NCI-H1930 (cell line): ENCODE results near the gene AGPAT3.

Experiments used
- DNase-seq, 2 experiments: peaks; one replicate each; lab custom pipeline; 2025; lab: John Stamatoyannopoulos, UW

AGPAT3 gene

DNA sequence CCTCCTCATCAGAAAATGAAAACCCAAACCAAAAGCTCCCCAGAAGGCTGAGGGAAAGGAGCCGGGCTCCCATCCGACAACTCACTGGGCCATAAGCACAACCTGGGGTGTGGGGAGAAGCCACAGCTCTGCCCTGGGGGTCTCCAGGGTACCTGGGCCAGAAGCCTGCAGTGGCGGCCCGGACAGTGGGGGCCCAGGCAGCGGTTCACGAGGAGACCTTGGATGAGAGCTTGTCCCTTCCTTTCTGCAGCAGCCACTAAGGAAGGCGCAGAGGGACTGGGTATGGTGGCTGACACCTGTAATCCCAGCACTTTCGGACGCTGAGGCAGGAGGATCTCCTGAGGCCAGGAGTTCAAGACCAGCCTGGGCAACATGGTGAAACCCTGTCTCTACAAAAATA, 129.6 kb downstream of the AGPAT3 start:
- no peak for DNase-seq

DNA sequence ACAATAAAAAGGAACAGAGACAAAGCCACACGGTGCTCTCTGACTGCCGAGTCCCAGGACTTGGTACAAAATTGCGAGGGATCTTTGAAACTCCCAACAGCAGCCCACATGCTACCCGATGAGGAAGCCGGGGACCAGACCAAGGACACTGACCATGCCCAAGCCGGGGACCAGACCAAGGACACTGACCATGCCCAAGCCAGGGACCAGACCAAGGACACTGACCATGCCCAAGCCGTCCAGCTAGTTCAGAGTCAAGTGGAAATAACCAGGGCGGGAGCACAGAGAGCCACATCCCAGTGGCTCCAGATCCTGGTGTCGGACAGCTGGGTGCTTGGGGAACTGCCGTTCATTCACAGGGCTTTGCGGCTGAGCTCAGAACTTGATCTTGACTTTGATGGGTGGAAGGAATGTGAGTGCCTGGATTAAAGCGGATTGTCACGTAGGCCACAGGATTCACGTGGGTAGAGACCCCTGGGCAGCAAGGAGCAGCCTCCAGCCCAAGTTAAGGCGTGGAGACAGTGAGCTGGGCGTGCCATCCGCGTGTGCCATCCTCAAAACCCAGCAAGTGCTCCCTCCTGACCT, 130.6 kb downstream of the AGPAT3 start:
- no peak for DNase-seq

DNA sequence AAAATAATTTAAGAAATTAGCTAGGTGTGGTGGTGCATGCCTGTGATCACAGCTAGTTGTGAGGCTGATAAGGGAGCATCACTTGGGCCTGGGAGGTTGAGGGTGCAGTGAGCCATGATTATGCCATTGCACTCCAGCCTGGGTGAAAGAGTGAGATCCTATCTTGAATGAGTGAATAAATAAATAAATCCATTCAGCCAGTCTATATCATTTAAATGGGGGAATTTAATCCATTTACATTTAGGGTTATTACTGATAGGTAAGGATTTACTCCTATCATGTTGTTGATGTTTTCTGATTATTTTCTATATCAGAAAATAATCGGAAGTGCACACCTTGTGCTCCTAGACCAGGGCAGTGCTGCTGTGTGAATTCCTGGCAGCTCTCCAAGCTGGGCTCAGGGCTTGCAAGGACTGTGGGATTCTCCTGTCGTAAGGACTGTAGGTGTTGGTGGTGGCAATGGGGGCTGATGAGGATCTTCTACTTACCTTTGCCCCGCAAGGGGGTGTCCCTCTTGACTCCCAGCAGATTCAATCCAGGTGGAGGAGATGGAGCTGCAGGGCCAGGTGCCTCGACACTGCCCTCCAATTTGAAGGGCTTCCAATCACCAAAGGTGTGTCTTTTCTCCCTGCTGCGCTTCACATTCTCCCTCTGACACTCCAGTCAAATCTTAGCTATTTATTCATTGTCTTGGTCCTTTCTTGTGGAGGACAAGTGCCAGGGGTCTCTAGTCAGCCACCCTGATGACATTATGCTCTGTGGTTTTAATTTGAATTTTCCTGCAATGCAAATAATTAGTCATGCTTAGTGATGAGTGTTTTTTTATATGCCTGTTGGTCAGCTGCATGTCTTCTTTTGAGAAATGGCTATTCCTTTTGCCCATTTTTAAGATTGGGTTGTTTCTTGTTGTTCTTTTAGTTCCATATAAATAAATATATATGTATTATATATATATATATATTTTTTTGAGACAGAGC, 133.0 kb downstream of the AGPAT3 start:
- no peak for DNase-seq

DNA sequence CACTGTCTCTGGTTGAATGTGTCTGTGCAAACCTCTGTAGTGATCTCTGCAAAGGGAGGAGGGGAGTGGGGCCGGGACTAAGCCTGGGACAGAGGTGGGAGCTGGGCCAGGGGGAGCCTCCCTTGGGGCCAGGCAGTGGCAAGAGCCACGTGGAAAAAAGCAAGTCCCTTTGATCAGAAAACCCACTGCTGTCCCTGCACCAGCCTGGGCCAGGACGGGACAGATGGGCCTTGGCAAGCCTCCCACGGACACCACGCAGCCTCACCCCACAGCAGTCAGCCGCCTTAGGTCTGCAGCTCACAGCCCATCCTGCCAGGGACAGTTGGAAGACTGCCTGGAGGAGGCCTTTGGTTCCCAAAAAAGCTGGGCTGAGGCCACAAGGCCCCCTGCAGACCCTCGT, 135.3 kb downstream of the AGPAT3 start:
- DNase-seq: no peak

DNA sequence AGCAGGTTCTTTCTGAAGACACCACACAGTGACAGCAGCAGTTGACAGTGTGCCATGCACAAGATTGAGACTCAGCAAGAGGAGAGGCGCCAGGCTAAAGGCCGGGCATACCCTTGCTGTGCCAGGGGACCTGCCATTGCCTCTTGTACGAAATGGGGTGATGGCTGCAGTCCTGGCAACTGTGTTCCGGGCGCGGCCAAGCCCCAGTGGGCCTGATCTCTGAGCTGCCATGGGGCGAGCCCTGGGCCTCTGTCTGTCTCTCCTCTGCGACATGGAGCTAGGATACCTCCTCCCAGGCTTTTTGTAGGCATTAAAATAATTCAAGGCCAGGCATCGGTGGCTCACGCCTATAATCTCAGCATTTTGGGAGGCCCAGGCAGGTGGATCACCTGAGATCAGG, 137.5 kb downstream of the AGPAT3 start:
- no peak for DNase-seq

DNA sequence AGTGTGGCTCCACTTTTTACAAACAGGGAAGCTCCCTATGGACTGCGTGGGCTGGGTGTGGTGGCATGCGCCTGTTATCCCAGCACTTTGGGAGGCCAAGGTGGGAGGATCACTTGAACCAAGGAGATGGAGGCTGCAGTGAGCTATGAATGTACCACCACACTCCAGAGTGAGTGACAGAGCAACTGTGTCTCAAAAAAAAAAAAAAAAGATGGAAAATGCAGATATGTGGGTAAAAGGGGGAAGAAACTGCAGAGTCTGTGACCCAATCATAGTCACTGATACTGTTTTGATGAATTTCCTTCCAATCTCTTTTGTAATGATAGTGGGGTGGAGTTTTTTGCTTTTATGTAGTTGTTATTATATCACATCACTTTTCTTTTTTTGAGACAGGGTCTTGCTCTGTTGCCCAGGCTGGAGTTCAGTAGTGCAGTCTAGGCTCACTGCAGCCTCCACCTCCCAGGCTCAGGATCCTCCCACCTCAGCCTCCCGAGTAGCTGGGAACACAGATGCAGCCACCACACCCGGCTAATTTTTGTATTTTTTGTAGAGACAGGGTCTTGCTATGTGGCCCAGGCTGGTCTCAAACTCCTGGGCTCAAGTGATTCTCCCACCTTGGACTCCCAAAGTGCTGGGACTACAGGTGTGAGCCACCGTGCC, 138.4 kb downstream of the AGPAT3 start:
- DNase-seq: no peak

DNA sequence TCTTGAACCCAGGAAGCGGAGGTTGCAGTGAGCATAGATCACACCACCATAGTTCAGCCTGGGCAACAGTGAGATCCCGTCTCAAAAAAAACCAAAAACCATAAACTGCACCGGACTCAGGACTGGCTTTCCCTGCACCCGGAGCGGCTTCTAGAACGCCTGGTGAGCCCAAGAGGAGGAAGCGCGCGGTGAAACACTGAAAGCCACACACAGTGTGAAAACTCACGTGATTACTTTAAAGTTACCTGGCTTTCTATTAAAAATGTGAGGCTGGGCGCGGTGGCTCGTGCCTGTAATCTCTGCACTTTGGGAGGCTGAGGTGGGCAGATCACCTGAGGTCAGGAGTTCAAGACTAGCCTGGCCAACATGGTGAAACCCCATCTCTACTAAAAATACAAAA, 140.0 kb downstream of the AGPAT3 start:
- DNase-seq: no peak

DNA sequence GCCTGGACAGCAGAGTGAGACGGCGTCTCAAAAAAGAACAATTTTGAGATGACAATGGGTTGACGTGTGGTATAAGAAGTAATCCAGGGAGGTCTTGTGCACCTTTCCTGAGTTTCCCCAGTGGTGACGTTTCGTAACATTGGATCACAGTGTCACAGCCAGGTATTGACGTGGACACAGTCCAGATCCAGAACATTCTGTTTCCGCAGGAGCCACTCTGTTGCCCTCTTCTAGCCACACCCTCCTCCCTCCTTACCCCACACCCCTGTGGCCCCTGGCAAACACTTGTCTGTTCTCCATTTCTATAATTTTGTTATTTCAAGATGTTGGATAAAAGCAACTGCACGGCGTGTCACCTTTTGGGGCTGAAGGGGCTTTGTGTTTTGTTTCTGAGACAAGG, 140.6 kb downstream of the AGPAT3 start:
- no peak for DNase-seq

DNA sequence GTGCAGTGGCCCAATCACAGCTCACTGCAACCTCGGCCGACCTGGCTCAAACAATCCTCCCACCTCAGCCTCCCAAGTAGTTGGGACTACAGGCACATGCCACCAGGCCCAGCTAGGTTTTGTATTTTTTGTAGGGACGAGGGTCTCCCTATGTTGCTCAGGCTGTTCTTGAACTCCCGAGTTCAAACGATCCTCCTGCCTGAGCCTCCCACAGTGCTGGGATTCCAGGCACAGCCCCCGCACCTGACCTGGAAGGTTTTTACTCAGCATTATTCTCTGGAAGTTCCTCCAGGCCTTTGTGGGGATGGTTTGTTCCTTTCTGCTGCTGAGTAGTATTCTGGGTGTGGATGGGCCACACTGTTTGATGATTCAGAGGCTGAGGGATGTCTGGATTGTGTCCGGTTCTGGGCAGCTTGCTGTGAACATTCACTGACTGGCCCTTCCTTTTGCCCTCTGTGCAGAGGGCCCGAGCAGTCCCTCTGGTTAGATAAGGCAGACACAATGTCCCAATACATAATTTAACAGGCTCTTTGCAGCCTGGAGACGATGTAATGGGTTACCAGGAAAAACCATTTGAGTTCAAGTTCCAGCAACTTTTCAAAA, 141.1 kb downstream of the AGPAT3 start:
- no peak for DNase-seq

DNA sequence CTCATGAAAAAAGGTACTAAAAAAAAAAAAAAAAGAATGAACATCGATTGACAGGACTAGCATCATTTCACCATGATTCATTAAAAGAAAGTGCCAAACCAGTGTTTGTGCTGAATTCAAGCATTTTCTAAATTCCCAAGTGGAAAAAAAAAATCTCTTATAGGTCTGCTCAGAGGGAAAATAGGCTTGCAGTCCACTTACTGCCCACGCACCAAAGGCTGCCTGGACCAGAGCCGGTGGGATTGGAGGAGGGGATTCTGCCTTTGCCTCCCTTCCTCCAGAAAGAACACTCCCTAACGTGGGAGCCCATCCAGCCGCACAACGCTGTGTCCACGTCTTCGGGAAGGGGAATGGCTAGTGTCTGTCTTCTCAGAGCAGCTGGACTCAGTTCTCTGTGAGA, 141.6 kb downstream of the AGPAT3 start:
- no peak for DNase-seq

DNA sequence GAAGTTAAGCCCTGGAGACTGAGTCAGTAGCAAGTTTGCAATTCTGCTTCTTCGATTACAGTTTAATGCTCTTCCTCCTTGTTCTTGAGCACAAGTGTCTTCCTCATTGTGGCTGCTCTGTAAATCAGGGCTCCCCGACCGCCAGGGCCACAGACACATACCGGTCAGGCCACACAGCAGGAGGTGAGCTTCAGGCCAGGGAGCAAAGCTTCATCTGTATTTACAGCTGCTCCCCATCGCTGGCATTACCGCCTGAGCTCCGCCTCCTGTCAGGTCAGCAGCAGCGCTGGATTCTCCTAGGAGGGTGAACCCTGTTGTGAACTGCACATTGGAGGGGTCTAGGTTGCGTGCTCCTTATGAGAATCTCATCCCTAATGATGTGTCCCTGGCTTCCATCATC, 145.4 kb downstream of the AGPAT3 start:
- DNase-seq: no peak

DNA sequence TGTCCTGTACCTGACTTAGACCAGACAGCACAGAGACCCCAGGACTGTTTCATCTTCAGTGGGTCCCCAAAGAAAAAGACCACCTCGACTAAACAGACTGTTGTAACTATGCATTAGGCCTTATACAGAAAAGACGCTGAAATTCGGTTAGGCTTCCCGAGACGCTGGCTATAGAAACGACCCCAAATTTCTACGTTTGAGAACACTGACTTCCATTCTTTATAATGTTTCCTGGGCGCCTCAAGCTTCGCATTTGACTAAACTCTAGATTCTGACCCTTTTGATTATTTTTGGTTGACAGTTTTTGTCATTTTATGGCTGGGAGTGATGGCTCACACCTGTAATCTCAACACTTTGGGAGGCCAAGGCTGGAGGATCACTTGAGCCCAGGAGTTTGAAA, 146.1 kb downstream of the AGPAT3 start:
- DNase-seq: no peak

DNA sequence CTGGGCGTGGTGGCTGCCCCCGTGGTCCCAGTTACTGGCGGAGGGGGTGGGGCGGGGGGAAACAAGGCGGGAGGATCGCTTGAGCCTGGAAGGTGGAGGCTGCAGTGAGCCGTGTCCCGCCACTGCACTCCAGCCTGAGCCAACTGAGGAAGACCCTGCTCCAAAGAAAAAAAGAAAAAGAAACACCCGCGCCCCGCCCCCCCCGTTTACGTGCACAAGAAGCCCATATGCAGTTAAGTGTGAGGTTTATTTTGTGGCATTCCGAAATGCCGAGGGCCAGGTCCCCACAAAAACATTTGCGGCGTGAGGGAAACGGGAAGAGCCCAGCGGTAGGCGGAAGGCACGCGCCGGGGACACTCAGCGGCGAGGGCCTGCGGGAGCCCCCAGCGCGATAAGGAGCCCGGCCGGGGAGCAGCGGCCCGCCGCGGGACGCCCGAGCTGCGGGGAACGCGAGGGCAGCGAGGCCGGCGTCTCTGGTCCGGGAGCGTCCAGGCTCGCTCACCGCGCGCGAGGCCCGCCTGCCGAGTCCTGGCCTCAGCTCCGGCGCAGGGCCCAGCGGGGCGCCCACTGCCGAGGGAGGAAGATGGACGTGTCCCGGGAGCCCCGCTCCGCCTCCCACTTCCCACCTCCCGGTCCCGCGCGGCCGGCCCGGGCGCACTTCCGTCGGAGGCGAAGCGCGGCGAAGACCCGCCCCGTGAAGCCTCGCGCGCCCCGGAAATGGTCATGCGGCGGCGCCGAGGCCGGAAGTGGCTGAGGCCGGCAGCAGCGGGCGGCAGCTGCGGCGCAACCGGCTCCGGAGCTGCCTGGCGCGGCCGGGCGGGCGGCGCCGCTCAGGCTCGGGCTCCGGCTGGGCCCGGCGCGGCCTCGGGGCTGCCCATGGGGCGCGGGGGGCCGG, 146.8 kb downstream of the AGPAT3 start, which contains the start of gene TRAPPC10:
Gene TRAPPC10 (plus strand): TSS at position 731 of the 895 bp plus-strand sequence. CDS start 185 bp downstream, outside the sequence.
- peak; percentile 65 to 84 for DNase-seq

DNA sequence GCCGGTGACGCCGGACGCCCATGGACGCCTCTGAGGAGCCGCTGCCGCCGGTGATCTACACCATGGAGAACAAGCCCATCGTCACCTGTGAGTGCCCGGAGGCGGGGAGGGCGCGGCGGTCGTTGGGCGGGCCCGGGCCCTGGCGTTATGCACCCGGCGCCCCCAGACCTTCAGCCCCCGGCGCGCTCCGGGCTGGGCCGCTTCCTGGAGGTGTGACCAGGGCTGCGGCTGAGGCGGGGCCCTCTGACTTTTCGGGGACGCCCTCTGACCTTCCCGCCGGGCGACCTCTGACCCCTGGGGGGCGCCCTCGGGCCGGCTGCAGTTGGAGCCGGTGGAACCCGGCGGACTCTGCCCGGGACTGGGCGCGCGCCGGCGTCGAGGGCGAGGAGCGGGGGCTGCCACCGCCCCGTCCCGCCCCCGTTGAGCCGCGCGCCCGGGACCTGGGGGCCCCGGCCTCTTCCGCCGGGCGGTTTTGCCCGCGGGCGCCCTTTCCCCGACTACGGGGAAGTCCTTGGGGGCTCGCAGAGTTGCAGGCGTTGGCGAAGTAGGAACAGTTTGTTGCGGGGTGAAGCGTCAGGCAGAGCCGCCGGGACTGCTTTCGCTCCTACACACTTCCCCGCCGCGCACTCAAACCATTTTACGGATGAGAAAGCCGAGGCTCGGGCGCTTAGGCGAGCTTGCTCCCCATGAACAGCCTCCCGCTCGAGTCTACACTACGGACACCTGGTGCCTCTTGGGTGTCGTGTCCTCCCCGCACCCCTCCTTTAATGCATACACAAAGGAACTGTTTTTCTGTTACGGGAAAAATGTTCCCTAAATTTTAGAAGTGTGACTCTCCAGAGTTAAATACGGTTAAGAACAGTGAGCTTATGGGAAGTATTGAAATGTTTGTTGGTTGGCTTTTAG, 147.7 kb downstream of the AGPAT3 start:
- peak in 1 of 2 experiments; percentile 43 for DNase-seq

DNA sequence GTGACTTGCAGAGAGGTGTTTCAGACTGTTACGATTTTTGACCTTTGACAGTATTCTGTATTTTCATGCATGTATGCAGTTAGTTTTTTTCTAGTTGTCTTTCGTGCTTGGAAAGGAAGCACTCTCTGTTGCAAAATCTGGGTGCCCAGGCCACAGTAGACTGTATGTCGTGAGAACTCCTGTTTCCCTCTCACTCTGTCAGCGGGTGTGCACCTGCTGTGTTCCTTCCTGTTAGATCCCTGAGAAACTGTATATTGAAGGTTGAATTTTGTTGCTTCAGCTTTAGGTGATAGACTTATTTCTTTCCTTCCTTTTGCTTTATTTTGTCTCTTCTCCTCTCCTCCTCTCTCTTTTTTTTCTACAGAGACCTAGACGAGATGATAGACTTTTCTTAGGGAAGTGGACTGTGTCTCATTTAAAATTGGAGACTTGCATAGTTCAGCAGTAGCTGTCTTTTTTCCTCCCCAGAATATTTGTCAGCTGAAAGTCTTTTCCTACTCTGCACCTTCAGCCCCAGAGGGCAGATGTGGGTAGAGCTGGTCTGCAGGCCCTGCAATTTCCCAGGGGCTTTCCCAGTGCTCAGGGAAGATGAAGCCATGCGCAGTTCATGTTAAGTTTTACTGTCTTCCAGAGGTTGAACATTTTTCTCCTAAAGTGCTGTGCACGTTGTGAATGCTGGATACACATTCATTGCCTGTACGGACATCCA, 148.5 kb downstream of the AGPAT3 start:
- no peak for DNase-seq

DNA sequence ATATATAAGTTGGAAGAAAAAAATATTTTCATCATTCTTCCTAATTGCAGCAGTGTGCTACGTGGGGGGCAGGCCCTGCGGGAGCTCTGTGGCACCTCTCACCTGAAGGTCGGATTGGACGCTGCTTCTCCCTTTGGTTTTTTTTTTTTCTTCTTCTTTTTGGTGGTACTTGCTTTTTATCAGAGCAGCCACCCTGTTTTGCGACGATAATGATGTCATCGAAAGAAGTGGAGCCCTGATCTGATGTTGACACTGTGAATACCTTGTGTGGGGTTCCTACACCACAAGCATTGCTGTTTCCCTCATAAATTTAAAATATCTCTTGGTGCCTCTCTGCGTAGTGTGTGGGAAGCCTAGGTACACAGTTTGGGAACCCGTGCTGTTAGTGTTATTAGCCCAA, 152.6 kb downstream of the AGPAT3 start:
- no peak for DNase-seq

DNA sequence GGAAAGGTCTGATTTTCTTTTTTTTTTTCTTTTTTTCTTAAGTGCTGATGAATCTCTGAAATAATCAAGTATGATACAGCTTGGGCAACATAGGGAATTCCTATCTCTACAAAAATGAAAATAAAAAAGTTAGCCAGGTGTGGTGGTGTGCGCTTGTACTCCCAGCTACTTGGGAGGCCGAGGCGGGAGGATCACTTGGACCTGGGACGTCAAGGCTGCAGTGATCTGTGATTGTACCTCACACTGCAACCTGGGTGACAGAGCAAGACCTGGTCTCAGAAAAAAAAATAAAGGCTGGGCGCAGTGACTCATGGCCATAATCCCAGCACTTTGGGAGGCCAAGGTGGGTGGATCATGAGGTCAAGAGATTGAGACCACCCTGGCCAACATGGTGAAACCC, 153.1 kb downstream of the AGPAT3 start:
- DNase-seq: no peak

DNA sequence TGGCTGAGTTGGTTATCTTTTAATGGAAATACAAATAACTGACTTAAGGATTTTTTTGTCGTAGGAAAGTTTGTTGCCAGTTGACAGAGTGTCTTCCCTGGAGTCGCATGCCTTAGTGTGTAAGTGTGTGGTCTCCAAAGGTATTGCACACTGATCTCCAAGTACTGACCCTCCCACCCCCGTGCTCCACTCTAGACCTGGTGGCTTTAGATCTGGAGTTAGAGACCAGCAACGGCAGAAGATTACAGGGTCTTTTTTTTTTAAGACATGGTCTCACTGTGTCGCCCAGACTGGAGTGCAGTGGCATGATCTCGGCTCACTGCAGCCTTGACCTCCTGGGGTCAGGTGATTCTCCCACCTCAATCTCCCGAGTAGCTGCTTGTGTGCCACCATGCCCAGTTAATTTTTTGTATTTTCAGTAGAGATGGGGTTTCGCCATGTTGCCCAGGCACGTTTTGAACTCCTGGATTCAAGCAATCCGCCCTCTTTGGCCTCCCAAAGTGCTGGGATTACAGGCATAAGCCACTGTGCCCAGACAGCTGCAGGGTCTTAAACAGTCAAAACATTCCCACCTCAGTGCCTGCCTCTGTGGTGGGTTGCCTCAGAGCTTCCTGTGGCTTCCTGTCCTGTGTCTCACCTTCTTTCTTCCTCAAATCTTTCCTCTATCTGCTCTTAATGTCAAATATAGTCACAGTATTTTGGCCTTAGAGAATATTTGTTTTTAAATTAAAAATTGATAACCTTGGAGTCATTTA, 154.0 kb downstream of the AGPAT3 start:
- no peak for DNase-seq

DNA sequence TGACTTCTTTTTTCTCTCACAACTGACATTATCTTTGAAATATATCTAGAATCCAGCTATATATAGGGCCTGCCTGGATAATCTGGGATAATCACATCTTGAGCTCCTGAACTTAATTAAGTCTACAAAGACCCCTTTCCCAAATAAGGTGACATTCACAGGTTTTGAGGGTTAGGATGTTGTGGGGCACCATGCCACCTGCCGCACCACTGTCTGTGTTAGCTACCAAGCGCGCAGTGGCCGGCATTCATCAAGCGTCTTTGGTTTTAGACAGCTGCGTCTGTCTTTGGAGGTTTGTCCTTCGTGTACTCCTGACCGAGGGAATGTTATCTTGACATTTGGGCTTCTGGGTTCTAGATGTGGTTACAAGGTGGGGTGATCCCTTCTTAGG, 154.5 kb downstream of the AGPAT3 start:
- DNase-seq: no peak
